GM21528 (cell line): Measurements from ENCODE around the gene EDC4.
"Not testable (repeated sequence)": the region's sequence is repeated elsewhere in the genome, so short reads cannot be mapped to it uniquely, and the experiment has no call there.

ENCODE experiments used
- ATAC-seq: cut with Tn5 transposase; IDR thresholded peaks from one replicate; pipeline ENCODE4 v1.9.1; 2021; ENCODE audit warnings: mild to moderate bottlenecking, moderate library complexity; ENCODE audit not compliant: unreplicated experiment, low FRiP score

The EDC4 gene

GRCh38 chr16:67846320-67847063 is 26.4 kb upstream of the EDC4 start, which contains the start of gene NUTF2:
TSS of gene NUTF2 (plus strand) at chr16:67846933. CDS start at chr16:67865131, 18,198 bp downstream.
- ATAC-seq = peak; percentile 51

- ATAC-seq = peak; percentile 38
These were observed 25.6 kb upstream of the EDC4 start, which contains the start of gene CENPT for GRCh38 chr16:67847064-67847861. TSS of gene CENPT (minus strand) at chr16:67847693. CDS start at chr16:67833859, 13,834 bp downstream.

- ATAC-seq = no peak
These were observed 24.7 kb upstream of the EDC4 start for GRCh38 chr16:67848118-67848517.

GRCh38 chr16:67853670-67854069 is 19.2 kb upstream of the EDC4 start:
- ATAC-seq = no peak

GRCh38 chr16:67855789-67856188 is 17.1 kb upstream of the EDC4 start:
- no peak for ATAC-seq

- ATAC-seq = no peak
These were observed 15.8 kb upstream of the EDC4 start for GRCh38 chr16:67856927-67857546.

GRCh38 chr16:67857547-67858233 is 15.2 kb upstream of the EDC4 start:
- no peak for ATAC-seq

- no peak for ATAC-seq
These were observed 14.4 kb upstream of the EDC4 start for GRCh38 chr16:67858500-67858899.

GRCh38 chr16:67860589-67861398 is 12.1 kb upstream of the EDC4 start:
- no peak for ATAC-seq

- no peak for ATAC-seq
These were observed 11.0 kb upstream of the EDC4 start for GRCh38 chr16:67861877-67862276.

GRCh38 chr16:67862623-67863583 is 9.9 kb upstream of the EDC4 start:
- no peak for ATAC-seq

GRCh38 chr16:67864044-67864443 is 8.8 kb upstream of the EDC4 start:
- not testable (repeated sequence) for ATAC-seq

GRCh38 chr16:67864594-67864993 is 8.3 kb upstream of the EDC4 start:
- ATAC-seq = no peak

- ATAC-seq = no peak
These were observed 7.5 kb upstream of the EDC4 start for GRCh38 chr16:67865318-67865717.

GRCh38 chr16:67868290-67868689 is 4.6 kb upstream of the EDC4 start:
- no peak for ATAC-seq

GRCh38 chr16:67869653-67870052 is 3.2 kb upstream of the EDC4 start:
- no peak for ATAC-seq

- ATAC-seq = no peak
These were observed 1.6 kb upstream of the EDC4 start for GRCh38 chr16:67871256-67871655.

GRCh38 chr16:67872131-67872630 is 671 bp upstream of the EDC4 start:
- ATAC-seq = no peak
